GM12891 (cell line): ENCODE results near the gene ST3GAL3.

Source experiments
- POLR2A ChIP-seq: IDR thresholded peaks from 2 replicates; pipeline ENCODE4 v1.6.1; 2011; ENCODE audit warnings: low read depth, low read length, control low read depth
- POU2F2 ChIP-seq: IDR thresholded peaks from 2 replicates; pipeline ENCODE4 v1.6.1; 2011; ENCODE audit warnings: low read depth, mild to moderate bottlenecking, control low read depth, low read length, moderate library complexity
- SPI1 ChIP-seq: IDR thresholded peaks from 2 replicates; pipeline ENCODE4 v1.6.1; 2011; ENCODE audit warnings: low read depth, low read length, control low read depth

DNA sequence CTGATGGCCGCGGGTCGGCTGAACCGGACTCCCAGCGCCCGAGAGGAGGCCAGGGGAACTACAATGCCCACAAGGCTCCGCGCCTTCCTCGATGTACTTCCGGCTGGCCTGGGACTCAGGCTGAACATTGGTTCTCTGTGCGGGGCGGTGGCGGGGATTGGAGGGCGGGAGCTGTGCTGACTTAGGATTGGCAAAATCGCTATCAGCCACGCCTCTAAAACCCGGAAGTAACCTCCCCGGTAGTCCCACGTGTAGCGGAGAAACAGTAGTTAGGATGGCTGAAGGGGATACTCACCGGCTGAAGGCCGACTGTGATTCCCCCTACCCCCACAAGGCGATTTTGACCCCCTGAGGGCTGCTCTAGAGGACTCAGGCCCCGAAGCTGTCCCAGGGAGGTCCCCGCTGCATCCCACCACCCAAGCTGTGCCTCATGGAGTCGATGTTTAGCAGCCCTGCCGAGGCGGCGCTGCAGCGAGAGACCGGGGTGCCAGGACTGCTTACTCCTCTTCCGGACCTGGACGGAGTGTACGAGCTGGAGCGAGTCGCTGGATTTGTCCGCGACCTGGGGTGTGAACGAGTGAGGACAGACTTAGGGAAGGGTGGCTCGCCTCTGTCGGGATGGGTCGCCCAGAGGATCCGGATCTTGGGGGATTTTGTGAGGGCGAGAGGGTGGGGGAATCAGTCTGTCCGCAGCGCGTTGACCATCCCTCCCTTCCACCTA lies 262.6 kb downstream of the ST3GAL3 start, which contains the start of gene DPH2:
- TF ChIP-seq POLR2A (peak; percentile 64), POU2F2 (no peak), SPI1 (no peak)
